Gastroesophageal sphincter (tissue), 3 donors: Measurements from ENCODE around the gene XRCC4.

Experiments used
- CTCF ChIP-seq, 4 experiments: fragments of 200-600 bp in 2 of 4; fragments of 450-650 bp in 2 of 4; sonication (generic) in 1 of 4; IDR thresholded peaks; one replicate each; pipeline ENCODE4 v1.5.1; 2017 to 2019; ENCODE audit warnings: antibody characterized with exemption in 4 of 4, mild to moderate bottlenecking in 2 of 4, moderate library complexity in 2 of 4
- POLR2A ChIP-seq, 2 donors: fragments of 450-650 bp; IDR thresholded peaks; one replicate each; pipeline ENCODE4 v1.6.1; 2017; ENCODE audit warnings: antibody characterized with exemption in 2 of 2, mild to moderate bottlenecking in 2 of 2, moderate library complexity in 1 of 2

- TF ChIP-seq CTCF (IDR thresholded peaks at IDR 0.05) (no peak), POLR2A (IDR thresholded peaks at IDR 0.05) (no peak)
These were observed 72.3 kb downstream of the XRCC4 start for GRCh38 chr5:83149671-83150070.
